HFFc6 (cell line): Measurements from ENCODE around the gene DR1. TPM values are rescaled to one million over a fixed set of nuclear protein-coding genes. Genes with fewer than 3 reads are reported as not detected.

Experiments used
- DNase-seq: peaks from one replicate; pipeline ENCODE4 v3.0.0-alpha.2; 2018
- H3K27ac Mint-ChIP-seq: 2 replicates; pipeline ENCODE4 v1.8.0; 2020; ENCODE audit warnings: mild to moderate bottlenecking, mixed read lengths
- H3K27me3 Mint-ChIP-seq: 2 replicates; pipeline ENCODE4 v1.8.0; 2021; ENCODE audit warnings: mild to moderate bottlenecking, moderate library complexity, mixed read lengths; ENCODE audit not compliant: insufficient read depth
- H3K36me3 Mint-ChIP-seq: 2 replicates; pipeline ENCODE4 v1.8.0; 2021; ENCODE audit warnings: low read depth, mixed read lengths
- H3K4me1 Mint-ChIP-seq: 2 replicates; pipeline ENCODE4 v1.8.0; 2020; ENCODE audit warnings: low read depth, mixed read lengths
- H3K4me3 Mint-ChIP-seq: 2 replicates; pipeline ENCODE4 v1.8.0; 2020; ENCODE audit warnings: mild to moderate bottlenecking, moderate library complexity, mixed read lengths
- H3K9me3 Mint-ChIP-seq: 2 replicates; pipeline ENCODE4 v1.8.0; 2020; ENCODE audit warnings: mild to moderate bottlenecking, mixed read lengths
- CTCF ChIP-seq: fragments of 200-600 bp; sonication (generic); IDR thresholded peaks from 2 replicates; pipeline ENCODE4 v1.5.0; 2021; ENCODE audit warnings: antibody characterized with exemption, mild to moderate bottlenecking
- long read RNA-seq: library from polyadenylated mRNA; unstranded; transcript quantifications from one replicate; pipeline ENCODE4 v2.0.0, GENCODE V29; 2019
- total RNA-seq, 6 experiments: library from RNA; stranded (reverse); fragmentation: NEBNext Ultra II Directional; extraction: Animal tissue kit (Norgen Biotek cat#: 25700); gene quantifications; 2 replicates in 1 of 6; 3 replicates in 5 of 6; pipeline ENCODE4 v1.2.3, GENCODE V29; 2021

The DR1 gene
- 10 to 100 TPM; 76.8 to 90.8 (median 83.1) TPM for total RNA-seq
- long read RNA-seq, full-length matches to known transcripts = 99 of 124 reads
- long read RNA-seq, partial matches to known transcripts = 1 of 124 reads
- long read RNA-seq, other reads (novel, unspliced or antisense) = 24 of 124 reads

GRCh38 chr1:93345633-93346420, at the start of gene DR1:
TSS of gene DR1 (plus strand) at chr1:93345907. CDS start at chr1:93346646, 739 bp downstream.
- Mint-ChIP-seq H3K36me3 (peaks cover 38% of the 10 kb centered on the region), H3K4me1 (peaks cover 25% of the 10 kb centered on the region), H3K4me3 (peak within 1 kb of the TSS; percentile 96), H3K27me3 (no peaks in the 10 kb centered on the region; the same call in 1 of the 2 replicates), H3K9me3 (no peaks in the 10 kb centered on the region), H3K27ac (peak within 1 kb of the TSS; percentile 95)
- DNase-seq = peak; percentile 89
- no peak for TF ChIP-seq CTCF

- Mint-ChIP-seq H3K27me3 (no peaks in the 10 kb centered on the region), H3K4me3 (no peak overlapping the region), H3K27ac (no peak overlapping the region), H3K36me3 (no peaks in the 10 kb centered on the region; the same call in 1 of the 2 replicates), H3K4me1 (no peaks in the 10 kb centered on the region), H3K9me3 (no peaks in the 10 kb centered on the region)
- no peak for DNase-seq
- TF ChIP-seq CTCF = no peak
These were observed 49.1 kb upstream of the DR1 start for GRCh38 chr1:93296555-93297154.

GRCh38 chr1:93301131-93301530, 44.6 kb upstream of the DR1 start:
- Mint-ChIP-seq H3K27me3 (peaks cover 2% of the 10 kb centered on the region; the same call in 1 of the 2 replicates), H3K4me3 (no peak overlapping the region), H3K4me1 (peaks cover 7% of the 10 kb centered on the region; the same call in 1 of the 2 replicates), H3K27ac (no peak overlapping the region), H3K9me3 (no peaks in the 10 kb centered on the region), H3K36me3 (no peaks in the 10 kb centered on the region)
- DNase-seq = no peak
- TF ChIP-seq CTCF = no peak

- Mint-ChIP-seq H3K4me1 (peaks cover 7% of the 10 kb centered on the region; the same call in 1 of the 2 replicates), H3K36me3 (no peaks in the 10 kb centered on the region), H3K9me3 (no peaks in the 10 kb centered on the region), H3K27ac (no peak overlapping the region), H3K4me3 (no peak overlapping the region), H3K27me3 (peaks cover 2% of the 10 kb centered on the region; the same call in 1 of the 2 replicates)
- DNase-seq = no peak
- no peak for TF ChIP-seq CTCF
These were observed 43.6 kb upstream of the DR1 start for GRCh38 chr1:93302078-93302477.

GRCh38 chr1:93304716-93305138, 41.0 kb upstream of the DR1 start:
- peaks cover 7% of the 10 kb centered on the region; the same call in 1 of the 2 replicates for H3K4me1 Mint-ChIP-seq
- no peak overlapping the region for H3K4me3 Mint-ChIP-seq
- peak; percentile 98 for TF ChIP-seq CTCF
- no peak overlapping the region for H3K27ac Mint-ChIP-seq
- DNase-seq = peak; percentile 60
- peaks cover 2% of the 10 kb centered on the region; the same call in 1 of the 2 replicates for H3K27me3 Mint-ChIP-seq
- H3K36me3 Mint-ChIP-seq = no peaks in the 10 kb centered on the region
- no peaks in the 10 kb centered on the region for H3K9me3 Mint-ChIP-seq
